Lower leg skin (tissue), 3 donors: ENCODE data around the gene MAPK14.
"Not testable (repeated sequence)": the region's sequence is repeated elsewhere in the genome, so short reads cannot be mapped to it uniquely, and the experiment has no call there.

Source experiments
- POLR2A ChIP-seq, 2 donors: fragments of 450-650 bp; IDR thresholded peaks; one replicate each; pipeline ENCODE4 v1.6.1; 2016 to 2017; ENCODE audit warnings: antibody characterized with exemption in 2 of 2, mild to moderate bottlenecking in 1 of 2, moderate library complexity in 1 of 2
- TF ChIP-seq, protein P1 (sequence below), 3 donors: fragments of 450-650 bp; IDR thresholded peaks; one replicate each; pipeline ENCODE4 v1.5.1; 2016; ENCODE audit warnings: antibody characterized with exemption in 3 of 3, mild to moderate bottlenecking in 3 of 3, moderate library complexity in 2 of 3

GRCh38 chr6:36088204-36088603, 60.6 kb downstream of the MAPK14 start:
- TF ChIP-seq POLR2A (IDR thresholded peaks at IDR 0.05) = not testable (repeated sequence)
- TF ChIP-seq, protein P1, sequence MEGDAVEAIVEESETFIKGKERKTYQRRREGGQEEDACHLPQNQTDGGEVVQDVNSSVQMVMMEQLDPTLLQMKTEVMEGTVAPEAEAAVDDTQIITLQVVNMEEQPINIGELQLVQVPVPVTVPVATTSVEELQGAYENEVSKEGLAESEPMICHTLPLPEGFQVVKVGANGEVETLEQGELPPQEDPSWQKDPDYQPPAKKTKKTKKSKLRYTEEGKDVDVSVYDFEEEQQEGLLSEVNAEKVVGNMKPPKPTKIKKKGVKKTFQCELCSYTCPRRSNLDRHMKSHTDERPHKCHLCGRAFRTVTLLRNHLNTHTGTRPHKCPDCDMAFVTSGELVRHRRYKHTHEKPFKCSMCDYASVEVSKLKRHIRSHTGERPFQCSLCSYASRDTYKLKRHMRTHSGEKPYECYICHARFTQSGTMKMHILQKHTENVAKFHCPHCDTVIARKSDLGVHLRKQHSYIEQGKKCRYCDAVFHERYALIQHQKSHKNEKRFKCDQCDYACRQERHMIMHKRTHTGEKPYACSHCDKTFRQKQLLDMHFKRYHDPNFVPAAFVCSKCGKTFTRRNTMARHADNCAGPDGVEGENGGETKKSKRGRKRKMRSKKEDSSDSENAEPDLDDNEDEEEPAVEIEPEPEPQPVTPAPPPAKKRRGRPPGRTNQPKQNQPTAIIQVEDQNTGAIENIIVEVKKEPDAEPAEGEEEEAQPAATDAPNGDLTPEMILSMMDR (IDR thresholded peaks at IDR 0.05) = not testable (repeated sequence)
